K562 (cell line): Measurements from ENCODE around the gene WDR18. TPM values are rescaled to one million over a fixed set of nuclear protein-coding genes. Genes with fewer than 3 reads are reported as not detected.

Experiments used
- E2F3 ChIP-seq: fragments of 250-450 bp; sonication (Bioruptor Pico); IDR thresholded peaks from 2 replicates; pipeline ENCODE4 v1.4.0; 2020; ENCODE audit warnings: mild to moderate bottlenecking
- GATAD2B ChIP-seq: fragments of 450-650 bp; IDR thresholded peaks from 2 replicates; pipeline ENCODE4 v1.6.1; 2017; ENCODE audit warnings: mild to moderate bottlenecking, borderline replicate concordance
- HLTF ChIP-seq: fragments of 450-650 bp; IDR thresholded peaks from 2 replicates; pipeline ENCODE4 v1.6.1; 2016
- HMG20A ChIP-seq: fragments of 450-650 bp; formaldehyde crosslinking; conservative IDR thresholded peaks from 2 replicates; pipeline ENCODE4 v1.4.0; 2020; ENCODE audit warnings: mild to moderate bottlenecking, mixed read lengths
- HMGN3 ChIP-seq: IDR thresholded peaks from 2 replicates; pipeline ENCODE4 v1.6.1; 2011; ENCODE audit warnings: borderline replicate concordance, low read depth, mild to moderate bottlenecking, mixed read lengths, low read length; ENCODE audit not compliant: insufficient read length; ENCODE audit errors: extremely low read depth
- HNRNPLL ChIP-seq: fragments of 200-400 bp; formaldehyde crosslinking; IDR thresholded peaks from 2 replicates; pipeline ENCODE4 v1.6.1; 2017; ENCODE audit warnings: low read length, low read depth, mild to moderate bottlenecking; ENCODE audit not compliant: poor library complexity, severe bottlenecking
- IRF2 ChIP-seq: sonication (generic); formaldehyde crosslinking; IDR thresholded peaks from 2 replicates; pipeline ENCODE4 v1.8.1; 2022; ENCODE audit warnings: mild to moderate bottlenecking, missing genetic modification reagents
- KAT7 ChIP-seq: sonication (generic); formaldehyde crosslinking; IDR thresholded peaks from 2 replicates; pipeline ENCODE4 v1.8.0; 2022; ENCODE audit warnings: missing genetic modification reagents, mild to moderate bottlenecking, borderline replicate concordance
- KDM4B ChIP-seq, 2 experiments: fragments of 450-650 bp in 1 of 2; sonication (generic) in 1 of 2; IDR thresholded peaks; 2 replicates each; pipeline ENCODE4 v1.6.1; 2016 to 2017; ENCODE audit warnings: borderline replicate concordance in 2 of 2, antibody characterized with exemption in 1 of 2, low read depth in 1 of 2, mild to moderate bottlenecking in 1 of 2
- MEIS2 ChIP-seq: fragments of 450-650 bp; IDR thresholded peaks from 2 replicates; pipeline ENCODE4 v1.6.1; 2014; ENCODE audit warnings: mild to moderate bottlenecking; ENCODE audit not compliant: partially characterized antibody
- MYC ChIP-seq, 2 experiments: fragments of 250-450 bp in 1 of 2; sonication (Bioruptor Pico) in 1 of 2; IDR thresholded peaks; 2 replicates each; pipeline versions ENCODE4 v1.5.1 to v1.6.1; 2012 to 2021; ENCODE audit warnings: low read depth in 2 of 2, borderline replicate concordance in 1 of 2, improper control_type of control experiment in 1 of 2, low read length in 1 of 2, mild to moderate bottlenecking in 1 of 2, moderate library complexity in 1 of 2
- SIN3B ChIP-seq: fragments of 450-650 bp; IDR thresholded peaks from 2 replicates; pipeline ENCODE4 v1.6.1; 2017; ENCODE audit warnings: low read depth, mild to moderate bottlenecking, moderate library complexity
- SPI1 ChIP-seq: IDR thresholded peaks from 2 replicates; pipeline ENCODE4 v1.6.1; 2011; ENCODE audit warnings: low read depth, low read length, control low read depth, borderline replicate concordance
- SRF ChIP-seq, 2 experiments: fragments of 250-450, 450-650 bp in 1 of 2; sonication (Bioruptor Pico) in 1 of 2; sonication (generic) in 1 of 2; formaldehyde crosslinking; IDR thresholded peaks; 2 replicates each; pipeline versions ENCODE4 v1.5.0 to v1.5.1; 2020 to 2022; ENCODE audit warnings: mild to moderate bottlenecking in 1 of 2, missing genetic modification reagents in 1 of 2
- U2AF1 ChIP-seq: fragments of 200-400 bp; formaldehyde crosslinking; optimal IDR thresholded peaks from 2 replicates; pipeline ENCODE3; 2017; ENCODE audit warnings: mild to moderate bottlenecking, low read depth, low read length, moderate library complexity
- ZNF561 ChIP-seq: fragments of 450-650 bp; formaldehyde crosslinking; conservative IDR thresholded peaks from 2 replicates; pipeline ENCODE4 v1.4.0; 2020; ENCODE audit warnings: mild to moderate bottlenecking, moderate library complexity
- polyA plus RNA-seq, 8 experiments: library from polyadenylated mRNA; depleted of rRNA in 4 of 8; stranded (reverse) in 5 of 8; unstranded in 3 of 8; fragments of >200 nt; fragmentation: Nextera tagmentation in 2 of 8; fragmentation: Illumina TruSeq in 1 of 8; extraction: Ambion mirVana in 2 of 8; extraction: Trizol in 1 of 8; gene quantifications; 2 replicates each; pipeline versions ENCODE4 v1.2.1 to v1.2.3, GENCODE V29; 2011 to 2014; ENCODE audit warnings: inconsistent platforms in 1 of 8, missing spikeins in 1 of 8
- total RNA-seq, 7 experiments: library from RNA; depleted of rRNA in 6 of 7; stranded (reverse); fragments of >200 nt in 6 of 7; fragmentation: Illumina TruSeq in 2 of 7; extraction: Trizol in 2 of 7; gene quantifications; 2 replicates each; pipeline versions ENCODE4 v1.2.1 to v1.2.3, GENCODE V29; 2011 to 2021; ENCODE audit warnings: low replicate concordance in 1 of 7
- TF ChIP-seq, protein P1 (sequence below), 2 experiments: fragments of 450-650 bp; IDR thresholded peaks; 2 replicates each; pipeline ENCODE4 v1.6.1; 2018; ENCODE audit warnings: mild to moderate bottlenecking in 2 of 2, low read depth in 1 of 2; ENCODE audit not compliant: partially characterized antibody in 2 of 2
- TF ChIP-seq, protein P2 (sequence below), 3 experiments: fragments of 200-800 bp in 1 of 3; sonication (Bioruptor generic) in 1 of 3; sonication (generic) in 1 of 3; formaldehyde crosslinking in 1 of 3; IDR thresholded peaks; 2 replicates each; pipeline versions ENCODE4 v1.6.1 to v1.8.0; 2016 to 2022; ENCODE audit warnings: mild to moderate bottlenecking in 2 of 3, missing compliant biosample characterization in 2 of 3, missing genetic modification characterization in 2 of 3, missing genetic modification reagents in 1 of 3
- TF ChIP-seq, protein P3 (sequence below): fragments of 250-450 bp; sonication (Bioruptor Pico); IDR thresholded peaks from 2 replicates; pipeline ENCODE4 v1.9.0; 2021; ENCODE audit warnings: mild to moderate bottlenecking, inconsistent platforms

WDR18 gene
- total and polyA plus RNA-seq, 9 of the 15 experiments (the other 6 are each of a cell fraction or from before 2014, with no cell fraction given): 0.65 to 181 (median 30.1) TPM

DNA sequence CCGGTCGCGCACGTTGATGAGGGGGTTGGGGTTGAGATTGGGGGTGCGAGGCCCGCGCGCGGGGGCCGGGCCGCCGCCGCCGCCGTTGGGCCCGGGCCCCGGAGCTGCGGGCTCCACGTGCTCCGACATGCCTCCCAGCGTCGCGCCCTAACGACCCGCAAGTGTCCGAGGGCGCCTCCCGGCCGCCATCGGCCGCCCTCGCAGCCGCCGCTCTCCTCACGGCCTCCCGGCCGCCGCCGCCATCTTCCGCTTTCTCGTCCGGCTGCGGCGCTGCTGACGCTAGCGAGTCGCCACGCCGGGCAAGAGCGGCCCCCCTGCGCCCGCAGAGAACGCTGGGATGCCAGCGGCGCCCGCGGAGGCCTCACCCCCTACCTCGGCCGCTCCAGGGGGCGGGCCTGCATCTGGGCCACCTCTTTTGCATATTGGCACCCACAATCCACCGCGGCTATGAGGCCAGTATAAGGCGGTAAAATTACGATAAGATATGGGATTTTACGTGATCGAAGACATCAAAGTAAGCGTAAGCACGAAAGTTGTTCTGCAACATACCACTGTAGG lies 36.8 kb downstream of the WDR18 start, which contains the start of gene TMEM259 (continued):
- TF ChIP-seq, protein P1, sequence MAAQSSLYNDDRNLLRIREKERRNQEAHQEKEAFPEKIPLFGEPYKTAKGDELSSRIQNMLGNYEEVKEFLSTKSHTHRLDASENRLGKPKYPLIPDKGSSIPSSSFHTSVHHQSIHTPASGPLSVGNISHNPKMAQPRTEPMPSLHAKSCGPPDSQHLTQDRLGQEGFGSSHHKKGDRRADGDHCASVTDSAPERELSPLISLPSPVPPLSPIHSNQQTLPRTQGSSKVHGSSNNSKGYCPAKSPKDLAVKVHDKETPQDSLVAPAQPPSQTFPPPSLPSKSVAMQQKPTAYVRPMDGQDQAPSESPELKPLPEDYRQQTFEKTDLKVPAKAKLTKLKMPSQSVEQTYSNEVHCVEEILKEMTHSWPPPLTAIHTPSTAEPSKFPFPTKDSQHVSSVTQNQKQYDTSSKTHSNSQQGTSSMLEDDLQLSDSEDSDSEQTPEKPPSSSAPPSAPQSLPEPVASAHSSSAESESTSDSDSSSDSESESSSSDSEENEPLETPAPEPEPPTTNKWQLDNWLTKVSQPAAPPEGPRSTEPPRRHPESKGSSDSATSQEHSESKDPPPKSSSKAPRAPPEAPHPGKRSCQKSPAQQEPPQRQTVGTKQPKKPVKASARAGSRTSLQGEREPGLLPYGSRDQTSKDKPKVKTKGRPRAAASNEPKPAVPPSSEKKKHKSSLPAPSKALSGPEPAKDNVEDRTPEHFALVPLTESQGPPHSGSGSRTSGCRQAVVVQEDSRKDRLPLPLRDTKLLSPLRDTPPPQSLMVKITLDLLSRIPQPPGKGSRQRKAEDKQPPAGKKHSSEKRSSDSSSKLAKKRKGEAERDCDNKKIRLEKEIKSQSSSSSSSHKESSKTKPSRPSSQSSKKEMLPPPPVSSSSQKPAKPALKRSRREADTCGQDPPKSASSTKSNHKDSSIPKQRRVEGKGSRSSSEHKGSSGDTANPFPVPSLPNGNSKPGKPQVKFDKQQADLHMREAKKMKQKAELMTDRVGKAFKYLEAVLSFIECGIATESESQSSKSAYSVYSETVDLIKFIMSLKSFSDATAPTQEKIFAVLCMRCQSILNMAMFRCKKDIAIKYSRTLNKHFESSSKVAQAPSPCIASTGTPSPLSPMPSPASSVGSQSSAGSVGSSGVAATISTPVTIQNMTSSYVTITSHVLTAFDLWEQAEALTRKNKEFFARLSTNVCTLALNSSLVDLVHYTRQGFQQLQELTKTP (IDR thresholded peaks at IDR 0.05; ENCODE audit: low read depth in 1 of 2, partially characterized antibody in 2 of 2): peak in 1 of 2 experiments; percentile 92
- TF ChIP-seq GATAD2B (peak; percentile 53; the same call in 1 of the 2 replicates), MYC (IDR thresholded peaks at IDR 0.05; ENCODE audit: low read depth, low read length) (peak; percentile 60), MYC (CRISPR knock-in tag; IDR thresholded peaks at IDR 0.05; ENCODE audit: borderline replicate concordance, low read depth) (no peak), SIN3B (peak; percentile 84), IRF2 (no peak), HMGN3 (peak; percentile 96), ZNF561 (CRISPR knock-in tag) (no peak), HMG20A (CRISPR knock-in tag) (no peak), MEIS2 (no peak), HNRNPLL (peak; percentile 77), KAT7 (0 out of 2 replicates have a peak, but pooled peaks have one; percentile 10), KDM4B (IDR thresholded peaks at IDR 0.05; ENCODE audit: borderline replicate concordance in 2 of 2, low read depth in 1 of 2) (peak in 1 of 2 experiments; percentile 59; a peak in 1 of 4 replicates), E2F3 (CRISPR knock-in tag) (no peak), SPI1 (0 out of 2 replicates have a peak, but pooled peaks have one; percentile 15), U2AF1 (peak; percentile 62), HLTF (no peak), SRF (CRISPR knock-in tag; IDR thresholded peaks at IDR 0.05) (peak in 1 of 2 experiments; percentile 78; a peak in 1 of 4 replicates)
- TF ChIP-seq, protein P2, sequence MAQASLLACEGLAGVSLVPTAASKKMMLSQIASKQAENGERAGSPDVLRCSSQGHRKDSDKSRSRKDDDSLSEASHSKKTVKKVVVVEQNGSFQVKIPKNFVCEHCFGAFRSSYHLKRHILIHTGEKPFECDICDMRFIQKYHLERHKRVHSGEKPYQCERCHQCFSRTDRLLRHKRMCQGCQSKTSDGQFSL (CRISPR knock-in tag; IDR thresholded peaks at IDR 0.05): peak; percentile 76
- TF ChIP-seq, protein P2 (tag; IDR thresholded peaks at IDR 0.05): peak in 1 of 2 experiments; percentile 83; a peak in 2 of 4 replicates
- TF ChIP-seq, protein P3, sequence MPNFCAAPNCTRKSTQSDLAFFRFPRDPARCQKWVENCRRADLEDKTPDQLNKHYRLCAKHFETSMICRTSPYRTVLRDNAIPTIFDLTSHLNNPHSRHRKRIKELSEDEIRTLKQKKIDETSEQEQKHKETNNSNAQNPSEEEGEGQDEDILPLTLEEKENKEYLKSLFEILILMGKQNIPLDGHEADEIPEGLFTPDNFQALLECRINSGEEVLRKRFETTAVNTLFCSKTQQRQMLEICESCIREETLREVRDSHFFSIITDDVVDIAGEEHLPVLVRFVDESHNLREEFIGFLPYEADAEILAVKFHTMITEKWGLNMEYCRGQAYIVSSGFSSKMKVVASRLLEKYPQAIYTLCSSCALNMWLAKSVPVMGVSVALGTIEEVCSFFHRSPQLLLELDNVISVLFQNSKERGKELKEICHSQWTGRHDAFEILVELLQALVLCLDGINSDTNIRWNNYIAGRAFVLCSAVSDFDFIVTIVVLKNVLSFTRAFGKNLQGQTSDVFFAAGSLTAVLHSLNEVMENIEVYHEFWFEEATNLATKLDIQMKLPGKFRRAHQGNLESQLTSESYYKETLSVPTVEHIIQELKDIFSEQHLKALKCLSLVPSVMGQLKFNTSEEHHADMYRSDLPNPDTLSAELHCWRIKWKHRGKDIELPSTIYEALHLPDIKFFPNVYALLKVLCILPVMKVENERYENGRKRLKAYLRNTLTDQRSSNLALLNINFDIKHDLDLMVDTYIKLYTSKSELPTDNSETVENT: peak; percentile 98
